Sigmoid colon (tissue), 4 donors: ENCODE results near the gene PPP1R12B.
"Not testable (repeated sequence)": the region's sequence is repeated elsewhere in the genome, so short reads cannot be mapped to it uniquely, and the experiment has no call there.

Source experiments
- EP300 ChIP-seq, 4 donors: sonication (generic); formaldehyde crosslinking; IDR thresholded peaks; one replicate each; pipeline ENCODE4 v1.6.1; 2017; ENCODE audit warnings: antibody characterized with exemption in 4 of 4
- POLR2A ChIP-seq, 2 donors: fragments of 450-650 bp; IDR thresholded peaks; one replicate each; pipeline ENCODE4 v1.6.1; 2016; ENCODE audit warnings: antibody characterized with exemption in 2 of 2, mild to moderate bottlenecking in 2 of 2, moderate library complexity in 2 of 2
- TF ChIP-seq, protein P1 (sequence below), 4 experiments: fragments of 450-650 bp in 3 of 4; fragments of 200-600 bp in 1 of 4; IDR thresholded peaks; one replicate each; pipeline ENCODE4 v1.5.1; 2016 to 2019; ENCODE audit warnings: antibody characterized with exemption in 4 of 4, mild to moderate bottlenecking in 3 of 4, moderate library complexity in 2 of 4

GRCh38 chr1:202499997-202500396 is 151.5 kb downstream of the PPP1R12B start:
- TF ChIP-seq, protein P1, sequence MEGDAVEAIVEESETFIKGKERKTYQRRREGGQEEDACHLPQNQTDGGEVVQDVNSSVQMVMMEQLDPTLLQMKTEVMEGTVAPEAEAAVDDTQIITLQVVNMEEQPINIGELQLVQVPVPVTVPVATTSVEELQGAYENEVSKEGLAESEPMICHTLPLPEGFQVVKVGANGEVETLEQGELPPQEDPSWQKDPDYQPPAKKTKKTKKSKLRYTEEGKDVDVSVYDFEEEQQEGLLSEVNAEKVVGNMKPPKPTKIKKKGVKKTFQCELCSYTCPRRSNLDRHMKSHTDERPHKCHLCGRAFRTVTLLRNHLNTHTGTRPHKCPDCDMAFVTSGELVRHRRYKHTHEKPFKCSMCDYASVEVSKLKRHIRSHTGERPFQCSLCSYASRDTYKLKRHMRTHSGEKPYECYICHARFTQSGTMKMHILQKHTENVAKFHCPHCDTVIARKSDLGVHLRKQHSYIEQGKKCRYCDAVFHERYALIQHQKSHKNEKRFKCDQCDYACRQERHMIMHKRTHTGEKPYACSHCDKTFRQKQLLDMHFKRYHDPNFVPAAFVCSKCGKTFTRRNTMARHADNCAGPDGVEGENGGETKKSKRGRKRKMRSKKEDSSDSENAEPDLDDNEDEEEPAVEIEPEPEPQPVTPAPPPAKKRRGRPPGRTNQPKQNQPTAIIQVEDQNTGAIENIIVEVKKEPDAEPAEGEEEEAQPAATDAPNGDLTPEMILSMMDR (IDR thresholded peaks at IDR 0.05), result not testable (repeated sequence)
- not testable (repeated sequence) for TF ChIP-seq POLR2A, EP300 (IDR thresholded peaks at IDR 0.05)
